Retinal pigment epithelial cell (primary cell): Measurements from ENCODE around the gene RNASET2.

Source experiments
- DNase-seq: peaks from one replicate; pipeline ENCODE4 v3.0.0-alpha.2; 2010; ENCODE audit warnings: low read depth
- H3K4me3 ChIP-seq: 2 replicates; pipeline ENCODE4 v1.5.1; 2011; ENCODE audit warnings: mild to moderate bottlenecking, low read length, control low read depth, moderate library complexity
- TF ChIP-seq, protein P1 (sequence below): conservative IDR thresholded peaks from 2 replicates; pipeline ENCODE4 v1.5.1; 2011; ENCODE audit warnings: low read depth, low read length, control low read depth, inconsistent platforms

RNASET2 gene

DNA sequence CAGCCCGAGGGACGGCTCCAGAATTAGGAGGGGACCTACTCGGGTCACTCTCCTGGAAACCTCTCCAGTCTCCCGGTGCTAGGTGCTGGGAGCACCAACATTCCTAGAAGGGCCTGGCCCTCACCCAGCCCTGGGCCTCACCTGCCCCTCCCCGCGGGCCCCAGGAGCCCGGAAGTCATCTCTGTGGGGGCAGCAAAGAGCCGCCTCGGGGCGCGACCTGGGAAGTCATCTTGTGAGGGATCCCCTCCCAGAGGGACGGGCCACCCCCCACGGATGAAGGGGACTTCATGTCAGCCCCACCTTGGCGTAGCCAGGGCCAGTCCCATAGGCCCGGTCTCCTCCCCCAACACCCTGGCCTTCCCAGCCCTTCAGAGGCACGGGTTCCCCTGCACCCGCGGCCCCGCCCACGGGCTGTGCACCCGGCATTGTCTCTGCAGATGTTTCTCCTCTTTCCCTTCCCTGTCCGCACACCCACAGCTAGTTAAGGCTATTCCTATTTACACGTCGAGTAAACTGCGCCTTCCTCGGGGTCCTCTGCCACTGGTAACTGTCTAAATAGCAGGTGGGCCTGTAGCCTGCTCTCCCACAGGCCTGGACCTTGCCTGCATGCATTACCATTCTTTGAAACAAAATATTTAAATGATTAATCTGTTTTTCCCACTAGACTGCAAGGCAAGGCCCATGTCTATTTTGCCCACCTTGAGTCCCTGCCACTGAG, 896 bp upstream of the RNASET2 start:
- DNase-seq, result no peak
- TF ChIP-seq, protein P1, sequence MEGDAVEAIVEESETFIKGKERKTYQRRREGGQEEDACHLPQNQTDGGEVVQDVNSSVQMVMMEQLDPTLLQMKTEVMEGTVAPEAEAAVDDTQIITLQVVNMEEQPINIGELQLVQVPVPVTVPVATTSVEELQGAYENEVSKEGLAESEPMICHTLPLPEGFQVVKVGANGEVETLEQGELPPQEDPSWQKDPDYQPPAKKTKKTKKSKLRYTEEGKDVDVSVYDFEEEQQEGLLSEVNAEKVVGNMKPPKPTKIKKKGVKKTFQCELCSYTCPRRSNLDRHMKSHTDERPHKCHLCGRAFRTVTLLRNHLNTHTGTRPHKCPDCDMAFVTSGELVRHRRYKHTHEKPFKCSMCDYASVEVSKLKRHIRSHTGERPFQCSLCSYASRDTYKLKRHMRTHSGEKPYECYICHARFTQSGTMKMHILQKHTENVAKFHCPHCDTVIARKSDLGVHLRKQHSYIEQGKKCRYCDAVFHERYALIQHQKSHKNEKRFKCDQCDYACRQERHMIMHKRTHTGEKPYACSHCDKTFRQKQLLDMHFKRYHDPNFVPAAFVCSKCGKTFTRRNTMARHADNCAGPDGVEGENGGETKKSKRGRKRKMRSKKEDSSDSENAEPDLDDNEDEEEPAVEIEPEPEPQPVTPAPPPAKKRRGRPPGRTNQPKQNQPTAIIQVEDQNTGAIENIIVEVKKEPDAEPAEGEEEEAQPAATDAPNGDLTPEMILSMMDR, result no peak
- peak overlapping the region; percentile 67 for H3K4me3 ChIP-seq

DNA sequence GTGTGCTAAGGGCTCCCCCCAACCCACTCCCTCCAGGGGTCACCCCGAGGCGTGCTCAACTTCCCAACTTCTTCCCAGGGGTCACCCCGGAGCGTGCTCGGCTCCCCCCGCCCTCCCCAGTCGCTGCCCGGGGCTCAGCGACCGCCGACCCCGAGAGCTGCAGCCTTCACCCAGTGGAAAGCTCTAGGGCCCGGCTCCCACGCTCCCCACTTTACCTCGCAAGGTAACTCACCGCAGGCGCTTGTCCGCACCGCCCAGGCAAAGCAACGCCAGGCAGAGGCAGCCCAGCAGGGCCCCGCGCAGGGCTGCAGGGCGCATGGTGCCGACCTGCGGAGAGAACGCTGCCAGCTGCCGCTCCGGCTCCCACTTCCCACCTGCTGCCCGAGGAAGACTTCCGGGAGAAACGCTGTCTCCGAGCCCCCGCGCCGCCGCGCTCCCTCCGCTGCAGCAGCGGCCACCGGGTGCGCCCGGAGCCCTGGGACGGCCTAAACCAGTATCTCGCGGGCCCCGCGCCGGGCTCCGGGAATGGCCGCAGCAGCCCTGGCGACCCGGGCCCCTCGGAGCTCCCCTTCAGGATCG, 396 bp downstream of the RNASET2 start:
- TF ChIP-seq, protein P1, result no peak
- no peak for DNase-seq

DNA sequence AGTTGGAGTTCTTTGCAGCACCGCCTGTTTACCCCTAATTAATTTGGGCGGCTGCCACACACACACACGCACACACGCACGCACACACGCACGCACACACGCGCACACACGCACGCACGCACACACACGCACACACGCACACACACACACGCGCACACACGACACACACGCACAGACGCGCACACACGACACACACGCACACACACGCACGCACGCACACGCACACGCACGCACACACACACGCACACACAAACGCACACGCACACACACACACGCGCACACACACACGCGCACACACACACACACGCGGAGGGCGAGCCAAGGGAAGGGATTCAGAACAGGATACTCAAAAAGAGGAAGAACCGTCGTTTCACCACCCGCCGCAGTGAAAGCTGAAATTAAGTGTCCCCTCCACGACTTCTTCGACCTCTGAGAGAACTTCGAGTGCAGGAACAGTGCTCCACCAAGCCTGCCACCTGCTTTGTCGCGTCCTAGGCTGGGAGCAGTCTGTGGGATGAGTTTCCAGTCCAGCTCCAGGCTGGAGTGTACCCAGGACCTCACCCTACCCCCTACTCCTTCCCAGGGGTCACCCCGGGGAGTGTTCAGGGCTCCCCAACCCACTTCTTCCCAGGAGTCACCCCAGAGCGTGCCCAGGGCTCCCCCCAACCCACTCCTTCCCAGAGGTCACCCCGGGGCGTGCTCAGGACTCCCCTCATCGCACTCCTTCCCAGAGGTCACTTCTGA, 1.1 kb downstream of the RNASET2 start:
- no peak for DNase-seq
- TF ChIP-seq, protein P1, result no peak
- peak overlapping the region; percentile 67 for H3K4me3 ChIP-seq

More for the DNA sequence above, 396 bp downstream of the RNASET2 start:
- peak overlapping the region; percentile 67 for H3K4me3 ChIP-seq

DNA sequence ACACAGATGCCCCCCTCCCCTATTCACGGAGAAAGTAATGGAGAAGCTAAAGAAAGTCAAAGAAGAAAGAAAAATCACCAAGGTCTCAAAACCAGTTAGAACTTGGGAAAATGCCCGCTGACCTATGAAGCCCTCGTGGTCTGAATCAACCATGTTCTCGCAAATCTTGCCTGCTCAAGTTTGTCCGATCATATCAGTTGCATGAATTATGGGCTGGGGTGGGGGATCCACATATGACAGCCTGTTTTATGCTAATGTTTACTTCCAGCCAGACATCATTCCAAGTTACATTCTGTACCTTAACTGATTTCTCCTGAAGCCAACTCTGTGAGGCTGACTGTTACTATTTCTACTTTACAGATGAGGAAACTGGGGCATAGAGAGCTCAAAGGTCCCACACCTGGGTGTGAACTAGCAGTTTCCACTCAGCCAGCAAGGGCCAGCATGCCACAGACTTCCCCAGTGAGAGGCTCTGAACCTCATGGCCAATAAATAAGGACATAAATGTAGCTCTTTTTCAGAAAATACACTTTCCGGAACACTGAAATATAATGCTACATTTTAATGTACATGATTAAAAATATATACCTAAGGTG, 2.1 kb downstream of the RNASET2 start:
- no peak for DNase-seq
- H3K4me3 ChIP-seq, result no peak overlapping the region
- TF ChIP-seq, protein P1, result no peak

DNA sequence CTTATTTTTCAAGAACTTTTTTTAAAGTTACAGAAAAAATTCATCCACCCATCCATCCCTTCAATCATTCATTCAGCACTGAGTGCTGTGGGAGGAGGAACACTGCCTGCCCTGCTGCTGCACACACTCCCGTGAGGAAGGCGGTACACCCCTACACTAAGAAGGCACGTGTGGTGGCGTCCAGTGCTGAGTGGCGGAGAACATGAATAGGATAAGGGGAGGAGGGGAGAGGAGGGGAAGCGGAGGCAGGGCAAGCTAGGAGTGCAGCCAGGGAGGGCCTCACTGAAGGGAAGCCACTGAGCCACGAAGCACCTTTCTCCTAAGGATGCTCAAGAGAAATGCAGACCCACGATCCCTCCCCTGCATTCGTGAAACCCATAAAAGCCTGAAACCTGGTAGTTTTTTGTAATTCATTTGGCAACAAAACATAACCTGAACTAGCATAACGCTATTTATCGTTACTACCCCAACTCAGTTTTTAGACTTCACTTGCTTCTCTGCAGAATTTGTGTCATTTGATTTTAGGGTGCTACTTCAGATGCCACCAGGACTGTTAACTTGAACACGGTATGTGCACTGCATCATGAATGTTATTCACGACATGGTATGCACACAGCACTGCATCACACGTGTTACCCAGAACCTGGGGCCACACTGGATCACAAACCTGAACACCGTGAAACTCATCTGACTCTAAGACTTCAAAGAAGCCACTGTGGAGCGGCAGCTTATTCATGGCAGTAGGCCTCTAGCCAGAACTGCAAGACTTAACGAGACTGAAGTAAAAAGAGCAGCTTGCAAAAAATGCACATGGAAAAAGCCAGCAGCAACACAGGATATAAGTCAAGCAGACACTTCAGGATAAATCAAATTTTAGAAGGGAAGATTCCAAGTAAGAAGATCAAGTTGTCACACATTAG, 3.5 kb downstream of the RNASET2 start:
- no peak for DNase-seq
- no peak overlapping the region for H3K4me3 ChIP-seq

DNA sequence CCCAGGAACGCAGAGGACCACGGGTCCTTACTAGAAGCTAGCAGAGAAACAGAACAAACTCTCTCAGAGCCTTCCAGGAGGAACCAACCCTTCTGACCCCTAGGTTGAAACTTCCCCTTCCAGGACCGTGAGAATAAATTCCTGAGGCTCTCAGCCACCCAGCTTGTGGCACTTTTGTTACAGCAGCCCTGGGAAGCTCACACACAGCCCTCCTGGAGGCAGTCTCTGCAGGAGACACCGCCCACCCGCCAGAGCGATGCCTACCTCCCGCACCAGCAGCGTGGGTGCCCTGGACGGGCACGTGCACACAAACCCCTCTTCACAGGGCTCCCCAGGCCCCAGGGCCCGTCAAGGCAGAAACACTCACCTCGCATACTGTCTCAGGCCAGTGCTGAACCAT, 4.2 kb downstream of the RNASET2 start:
- H3K4me3 ChIP-seq, result no peak overlapping the region
- TF ChIP-seq, protein P1, result no peak
- no peak for DNase-seq

More for the DNA sequence above, 3.5 kb downstream of the RNASET2 start:
- TF ChIP-seq, protein P1, result no peak
